Motor neuron (in vitro differentiated cells): ENCODE measurements around the gene FHIT. TPM values are rescaled to one million over a fixed set of nuclear protein-coding genes. Genes with fewer than 3 reads are reported as not detected.

Source experiments
- ATAC-seq, 8 experiments: fragments of 200-7000 bp; cut with Tn5 transposase; replicated peaks in 6 of 8; 2 replicates each; pipeline ENCODE4 v1.8.0; 2021; ENCODE audit warnings: mild to moderate bottlenecking in 8 of 8, moderate library complexity in 8 of 8
- H3K27ac ChIP-seq, 2 donors: fragments of 250-450 bp; sonication (Bioruptor Pico); 2 replicates each; pipeline ENCODE4 v1.9.0; 2021; ENCODE audit warnings: antibody characterized with exemption in 2 of 2, mild to moderate bottlenecking in 2 of 2, moderate library complexity in 1 of 2
- H3K4me1 ChIP-seq, 2 donors: fragments of 250-450 bp; sonication (Bioruptor Pico); replicated peaks in 1 of 2; 2 replicates each; pipeline ENCODE4 v1.6.1; 2021; ENCODE audit warnings: antibody characterized with exemption in 2 of 2, mild to moderate bottlenecking in 2 of 2, moderate library complexity in 1 of 2
- H3K4me3 ChIP-seq, 5 donors: fragments of 250-450 bp; sonication (Bioruptor Pico); 2 replicates each; pipeline ENCODE4 v1.9.0; 2021; ENCODE audit warnings: antibody characterized with exemption in 5 of 5, mild to moderate bottlenecking in 5 of 5, moderate library complexity in 4 of 5
- WGBS, 10 experiments: fragments of 450-650 bp; shearing (Covaris generic); methylation state at CpG; one replicate each; pipeline ENCODE4 v1.0.0; 2022; 5-methylcytosine and 5-hydroxymethylcytosine counted together
- in situ Hi-C, 9 experiments: fragments of 400-800 bp; cut with MboI; loops; one replicate each; pipeline ENCODE4 v1.15.0; 2021; ENCODE audit warnings: low sequenced_read_pairs in 9 of 9, low pct_unique_long_range_greater_than_20kb in 2 of 9; ENCODE audit not compliant: unreplicated experiment in 9 of 9
- total RNA-seq, 8 experiments: library from RNA; unstranded; fragments of 300-600 nt; gene quantifications; 2 replicates each; pipeline versions ENCODE4 v1.2.3 to v1.2.4, GENCODE V29; 2022

FHIT gene
- total RNA-seq, 8 experiments from 2014 or later = 1.6 to 25.1 (median 12.1) TPM

GRCh38 chr3:61181874-61182273 lies 69.4 kb downstream of the FHIT start:
- WGBS, 10 experiments = 35 to 92% (median 70%) methylated on average over 1 to 2 of the region's 2 CpGs; no CpG with 5 or more reads in 2 of the 10 experiments
- H3K27ac ChIP-seq = no peak overlapping the region
- in situ Hi-C loops = no loop called here
- H3K4me1 ChIP-seq = no peaks in the 10 kb centered on the region
- peak in 4 of 8 experiments; percentile 22 to 100 (median 87) for ATAC-seq
- no peak overlapping the region for H3K4me3 ChIP-seq

- H3K27ac ChIP-seq = no peak overlapping the region
- H3K4me3 ChIP-seq = no peak overlapping the region
- ATAC-seq = no peak
- no peaks in the 10 kb centered on the region for H3K4me1 ChIP-seq
- in situ Hi-C loops = no loop called here
- 33 to 100% (median 76%) methylated on average over 1 to 2 of the region's 2 CpGs; no CpG with 5 or more reads in 2 of the 10 experiments for WGBS, 10 experiments
Measured at GRCh38 chr3:61180206-61180605, 71.0 kb downstream of the FHIT start.

- 28 to 100% (median 83%) methylated on average over 1 to 3 of the region's 3 CpGs; no CpG with 5 or more reads in 2 of the 10 experiments for WGBS, 10 experiments
- Histone ChIP-seq H3K4me3 (no peak overlapping the region), H3K4me1 (no peaks in the 10 kb centered on the region), H3K27ac (no peak overlapping the region)
- in situ Hi-C loops = no loop called here
- ATAC-seq = no peak
Measured at GRCh38 chr3:61178167-61178566, 73.1 kb downstream of the FHIT start.

- Histone ChIP-seq H3K4me3 (no peak overlapping the region), H3K27ac (no peak overlapping the region), H3K4me1 (no peaks in the 10 kb centered on the region)
- no peak for ATAC-seq
- WGBS, 10 experiments = 61 to 100% (median 87%) methylated on average over 2 of the region's 2 CpGs; no CpG with 5 or more reads in 1 of the 10 experiments
- in situ Hi-C loops = no loop called here
Measured at GRCh38 chr3:61177450-61177849, 73.8 kb downstream of the FHIT start.

- ATAC-seq = peak in 3 of 8 experiments; percentile 47 to 50 (median 48)
- Histone ChIP-seq H3K4me1 (no peaks in the 10 kb centered on the region), H3K4me3 (no peak overlapping the region), H3K27ac (no peak overlapping the region)
- in situ Hi-C loops = no loop called here
Measured at GRCh38 chr3:61173676-61174075, 77.6 kb downstream of the FHIT start.

- no peak overlapping the region for H3K4me3 ChIP-seq
- no peak overlapping the region for H3K27ac ChIP-seq
- H3K4me1 ChIP-seq = no peaks in the 10 kb centered on the region
- in situ Hi-C loops = no loop called here
- 0 to 100% (median 28%) methylated on average over 1 to 2 of the region's 2 CpGs; no CpG with 5 or more reads in 6 of the 10 experiments for WGBS, 10 experiments
- peak in 3 of 8 experiments; percentile 45 to 49 (median 46) for ATAC-seq
Measured at GRCh38 chr3:61172684-61173083, 78.6 kb downstream of the FHIT start.

- WGBS, 10 experiments = 0 to 100% (median 70%) methylated on average over 1 of the region's 1 CpG; no CpG with 5 or more reads in 2 of the 10 experiments
- in situ Hi-C loops = no loop called here
- Histone ChIP-seq H3K4me3 (no peak overlapping the region), H3K4me1 (no peaks in the 10 kb centered on the region), H3K27ac (no peak overlapping the region)
- peak in 4 of 8 experiments; percentile 39 to 93 (median 78) for ATAC-seq
Measured at GRCh38 chr3:61172203-61172602, 79.0 kb downstream of the FHIT start.

GRCh38 chr3:61169621-61170251 lies 81.5 kb downstream of the FHIT start:
- Histone ChIP-seq H3K4me1 (no peaks in the 10 kb centered on the region), H3K27ac (no peak overlapping the region), H3K4me3 (no peak overlapping the region)
- no peak for ATAC-seq
- 67 to 100% (median 91%) methylated on average over 1 to 2 of the region's 2 CpGs for WGBS, 10 experiments
- in situ Hi-C loops = no loop called here

GRCh38 chr3:61168286-61168685 lies 83.0 kb downstream of the FHIT start:
- WGBS, 10 experiments = 45 to 88% (median 83%) methylated on average over 1 to 3 of the region's 3 CpGs; no CpG with 5 or more reads in 2 of the 10 experiments
- Histone ChIP-seq H3K4me1 (no peaks in the 10 kb centered on the region), H3K4me3 (no peak overlapping the region), H3K27ac (no peak overlapping the region)
- in situ Hi-C loops = no loop called here
- ATAC-seq = no peak

- 17 to 100% (median 83%) methylated on average over 1 to 2 of the region's 2 CpGs; no CpG with 5 or more reads in 3 of the 10 experiments for whole genome bisulfite sequencing, 10 experiments
- no peak overlapping the region for H3K4me3 ChIP-seq
- no peak overlapping the region for H3K27ac ChIP-seq
- ATAC-seq = no peak
- H3K4me1 ChIP-seq = peaks cover 12 to 23% of the 10 kb centered on the region in 2 donors
- in situ Hi-C loops = no loop called here
Measured at GRCh38 chr3:61162965-61163364, 88.3 kb downstream of the FHIT start.

GRCh38 chr3:61158667-61159066 lies 92.6 kb downstream of the FHIT start:
- H3K4me1 ChIP-seq = peaks cover 13 to 39% of the 10 kb centered on the region in 2 donors
- H3K27ac ChIP-seq = no peak overlapping the region
- peak in 5 of 8 experiments; percentile 23 to 74 (median 60) for ATAC-seq
- H3K4me3 ChIP-seq = no peak overlapping the region
- in situ Hi-C loops = no loop called here

- in situ Hi-C loops = no loop called here
- Histone ChIP-seq H3K27ac (no peak overlapping the region), H3K4me3 (no peak overlapping the region), H3K4me1 (peaks cover 13 to 40% of the 10 kb centered on the region in 2 donors)
- 40 to 91% (median 61%) methylated on average over 1 to 4 of the region's 4 CpGs for whole genome bisulfite sequencing, 10 experiments
- peak in 5 of 8 experiments; percentile 50 to 78 (median 63) for ATAC-seq
Measured at GRCh38 chr3:61158216-61158615, 93.0 kb downstream of the FHIT start.

GRCh38 chr3:61157414-61157813 lies 93.8 kb downstream of the FHIT start:
- in situ Hi-C loops = no loop called here
- peaks cover 13 to 40% of the 10 kb centered on the region in 2 donors for H3K4me1 ChIP-seq
- H3K27ac ChIP-seq = no peak overlapping the region
- ATAC-seq = no peak
- no peak overlapping the region for H3K4me3 ChIP-seq

GRCh38 chr3:61155701-61156292 lies 95.5 kb downstream of the FHIT start:
- 52 to 100% (median 91%) methylated on average over 1 to 3 of the region's 3 CpGs; no CpG with 5 or more reads in 2 of the 10 experiments for WGBS, 10 experiments
- in situ Hi-C loops = no loop called here
- H3K4me3 ChIP-seq = no peak overlapping the region
- peaks cover 13 to 38% of the 10 kb centered on the region in 2 donors for H3K4me1 ChIP-seq
- H3K27ac ChIP-seq = no peak overlapping the region
- no peak for ATAC-seq
